ENCODE results near the gene JAG1.

DNA sequence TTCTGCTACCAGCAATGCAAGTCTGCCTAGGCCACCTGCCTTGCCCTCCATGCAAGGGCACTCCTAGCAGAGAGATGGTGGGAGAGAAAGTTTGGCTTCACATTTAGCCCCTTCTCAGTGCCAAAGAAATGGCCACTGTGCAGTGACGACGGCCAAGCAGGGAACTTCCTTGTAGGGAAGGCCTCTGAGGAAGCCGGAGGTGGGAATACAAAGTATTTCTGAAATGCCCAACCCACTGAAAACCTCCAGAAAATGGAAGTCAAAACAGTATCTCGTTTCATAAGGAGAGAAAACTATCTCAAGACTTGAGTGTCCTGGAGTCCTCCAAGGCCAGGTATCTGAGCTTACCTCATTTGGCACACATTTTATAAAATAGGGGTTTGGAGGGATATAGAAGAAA lies 42.7 kb downstream of the JAG1 start:
- TF ChIP-seq, protein P1, sequence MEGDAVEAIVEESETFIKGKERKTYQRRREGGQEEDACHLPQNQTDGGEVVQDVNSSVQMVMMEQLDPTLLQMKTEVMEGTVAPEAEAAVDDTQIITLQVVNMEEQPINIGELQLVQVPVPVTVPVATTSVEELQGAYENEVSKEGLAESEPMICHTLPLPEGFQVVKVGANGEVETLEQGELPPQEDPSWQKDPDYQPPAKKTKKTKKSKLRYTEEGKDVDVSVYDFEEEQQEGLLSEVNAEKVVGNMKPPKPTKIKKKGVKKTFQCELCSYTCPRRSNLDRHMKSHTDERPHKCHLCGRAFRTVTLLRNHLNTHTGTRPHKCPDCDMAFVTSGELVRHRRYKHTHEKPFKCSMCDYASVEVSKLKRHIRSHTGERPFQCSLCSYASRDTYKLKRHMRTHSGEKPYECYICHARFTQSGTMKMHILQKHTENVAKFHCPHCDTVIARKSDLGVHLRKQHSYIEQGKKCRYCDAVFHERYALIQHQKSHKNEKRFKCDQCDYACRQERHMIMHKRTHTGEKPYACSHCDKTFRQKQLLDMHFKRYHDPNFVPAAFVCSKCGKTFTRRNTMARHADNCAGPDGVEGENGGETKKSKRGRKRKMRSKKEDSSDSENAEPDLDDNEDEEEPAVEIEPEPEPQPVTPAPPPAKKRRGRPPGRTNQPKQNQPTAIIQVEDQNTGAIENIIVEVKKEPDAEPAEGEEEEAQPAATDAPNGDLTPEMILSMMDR (IDR thresholded peaks at IDR 0.05) = no peak
- no peak for TF ChIP-seq POLR2A (IDR thresholded peaks at IDR 0.05)
- TF ChIP-seq POLR2AphosphoS5 (IDR thresholded peaks at IDR 0.05) = no peak

Measured in prostate gland (tissue), 2 donors.